GM12878 (cell line): ENCODE results near the gene ZNF646. TPM values are rescaled to one million over a fixed set of nuclear protein-coding genes. Genes with fewer than 3 reads are reported as not detected.
A peak's percentile ranks its signal among the peaks of the same experiment; 100 is the strongest.

Source experiments
- ASH2L ChIP-seq: fragments of 300-600, 200-600 bp; sonication (generic); IDR thresholded peaks from 2 replicates; pipeline ENCODE4 v1.6.1; 2017; ENCODE audit warnings: low read depth, mild to moderate bottlenecking, borderline replicate concordance
- BCL3 ChIP-seq: IDR thresholded peaks from 2 replicates; pipeline ENCODE4 v1.6.1; 2011; ENCODE audit warnings: borderline replicate concordance, low read depth, mild to moderate bottlenecking, moderate library complexity, low read length; ENCODE audit not compliant: insufficient read depth, poor library complexity, severe bottlenecking
- CBX3 ChIP-seq: fragments of 200-600 bp; sonication (generic); IDR thresholded peaks from 2 replicates; pipeline ENCODE4 v1.6.1; 2016; ENCODE audit warnings: low read depth, borderline replicate concordance
- CHD4 ChIP-seq: fragments of 200-600 bp; sonication (generic); IDR thresholded peaks from 2 replicates; pipeline ENCODE4 v1.6.1; 2016; ENCODE audit warnings: mild to moderate bottlenecking
- E2F8 ChIP-seq: fragments of 450-650 bp; IDR thresholded peaks from 2 replicates; pipeline ENCODE4 v1.6.1; 2018; ENCODE audit warnings: mild to moderate bottlenecking, low read depth, moderate library complexity; ENCODE audit not compliant: partially characterized antibody
- E4F1 ChIP-seq: fragments of 450-650 bp; IDR thresholded peaks from 2 replicates; pipeline ENCODE4 v1.6.1; 2018; ENCODE audit warnings: borderline replicate concordance, mild to moderate bottlenecking; ENCODE audit not compliant: partially characterized antibody
- JUNB ChIP-seq: IDR thresholded peaks from 2 replicates; pipeline ENCODE4 v1.6.1; 2016; ENCODE audit warnings: antibody characterized with exemption, mild to moderate bottlenecking
- RB1 ChIP-seq: fragments of 450-650 bp; formaldehyde crosslinking; IDR thresholded peaks from 2 replicates; pipeline ENCODE4 v1.6.1; 2017; ENCODE audit warnings: mild to moderate bottlenecking, borderline replicate concordance
- SMAD5 ChIP-seq: IDR thresholded peaks from 2 replicates; pipeline ENCODE4 v1.6.1; 2016; ENCODE audit warnings: antibody characterized with exemption, low read depth
- USF2 ChIP-seq: IDR thresholded peaks from 2 replicates; pipeline ENCODE4 v1.6.1; 2011; ENCODE audit warnings: low read depth, low read length, improper control_type of control experiment, borderline replicate concordance
- ZBTB4 ChIP-seq: fragments of 450-650 bp; formaldehyde crosslinking; IDR thresholded peaks from 2 replicates; pipeline ENCODE4 v1.4.0; 2022; ENCODE audit warnings: mild to moderate bottlenecking, moderate library complexity
- ZNF687 ChIP-seq: fragments of 450-650 bp; IDR thresholded peaks from 2 replicates; pipeline ENCODE4 v1.6.1; 2017; ENCODE audit warnings: mild to moderate bottlenecking, moderate library complexity
- polyA plus RNA-seq, 11 experiments: library from polyadenylated mRNA; depleted of rRNA in 4 of 11; unstranded in 6 of 11; stranded (reverse) in 5 of 11; fragments of >200 nt; fragmentation: Nextera tagmentation in 4 of 11; fragmentation: Illumina TruSeq in 1 of 11; extraction: Ambion mirVana in 4 of 11; extraction: Trizol in 1 of 11; gene quantifications; 1 replicate in 1 of 11; 2 replicates in 10 of 11; pipeline versions ENCODE4 v1.2.1 to v1.2.3, GENCODE V29; 2011 to 2016; ENCODE audit warnings: inconsistent platforms in 2 of 11, missing spikeins in 2 of 11, low read depth in 1 of 11
- total RNA-seq, 4 experiments: library from RNA; depleted of rRNA in 3 of 4; stranded (reverse); fragments of >200 nt in 3 of 4; fragmentation: Illumina TruSeq in 1 of 4; extraction: Trizol in 1 of 4; gene quantifications; 2 replicates each; pipeline versions ENCODE4 v1.2.1 to v1.2.3, GENCODE V29; 2013 to 2021

ZNF646 gene
- total and polyA plus RNA-seq, 10 of the 15 experiments (the other 5 are each of a cell fraction or from before 2014, with no cell fraction given) = 0.10 to 21.8 (median 6.4) TPM

- TF ChIP-seq BCL3 (no peak), SMAD5 (peak; percentile 72), ZBTB4 (CRISPR knock-in tag) (no peak), ZNF687 (peak; percentile 70), USF2 (no peak), CHD4 (no peak), JUNB (no peak), RB1 (0 out of 2 replicates have a peak, but pooled peaks have one; percentile 50), CBX3 (no peak), E4F1 (peak; percentile 97), E2F8 (no peak), ASH2L (peak; percentile 78; the same call in 1 of the 2 replicates)
Measured at GRCh38 chr16:31073142-31073969, 866 bp upstream of the ZNF646 start (continued).
